H9 (cell line): Measurements from ENCODE around the gene UTS2R. TPM values are rescaled to one million over a fixed set of nuclear protein-coding genes. Genes with fewer than 3 reads are reported as not detected.

Source experiments
- DNase-seq: peaks from one replicate; pipeline ENCODE4 v3.0.0-alpha.2; 2017
- H2AFZ ChIP-seq: one replicate; pipeline ENCODE4 v1.6.1; 2013; ENCODE audit warnings: mild to moderate bottlenecking, low read length, control low read depth, moderate library complexity
- H2AK5ac ChIP-seq: 2 replicates; pipeline ENCODE4 v1.6.1; 2013; ENCODE audit warnings: low read length, control low read depth, mixed read lengths; ENCODE audit not compliant: insufficient read length
- H2BK120ac ChIP-seq: one replicate; pipeline ENCODE4 v1.6.1; 2013; ENCODE audit warnings: low read depth, mild to moderate bottlenecking, low read length, control low read depth, inconsistent platforms; ENCODE audit not compliant: poor library complexity, severe bottlenecking
- H2BK12ac ChIP-seq: 2 replicates; pipeline ENCODE4 v1.6.1; 2013; ENCODE audit warnings: low read length, control low read depth, mixed read lengths, low read depth; ENCODE audit not compliant: insufficient read length
- H2BK15ac ChIP-seq: 2 replicates; pipeline ENCODE4 v1.6.1; 2013; ENCODE audit warnings: low read depth, low read length, control low read depth
- H2BK20ac ChIP-seq: one replicate; pipeline ENCODE4 v1.6.1; 2013; ENCODE audit warnings: low read depth, mild to moderate bottlenecking, low read length, control low read depth, inconsistent platforms; ENCODE audit not compliant: poor library complexity, severe bottlenecking
- H2BK5ac ChIP-seq: 2 replicates; pipeline ENCODE4 v1.6.1; 2013; ENCODE audit warnings: low read length, control low read depth, mixed read lengths; ENCODE audit not compliant: insufficient read length
- H3K14ac ChIP-seq: 2 replicates; pipeline ENCODE4 v1.6.1; 2013; ENCODE audit warnings: low read length, control low read depth; ENCODE audit not compliant: insufficient read depth
- H3K18ac ChIP-seq: 2 replicates; pipeline ENCODE4 v1.6.1; 2013; ENCODE audit warnings: low read depth, mild to moderate bottlenecking, mixed read lengths, low read length, control low read depth; ENCODE audit not compliant: insufficient read length
- H3K23ac ChIP-seq: 2 replicates; pipeline ENCODE4 v1.6.1; 2013; ENCODE audit warnings: low read length, control low read depth, mixed read lengths, low read depth; ENCODE audit not compliant: insufficient read length
- H3K23me2 ChIP-seq: 2 replicates; pipeline ENCODE4 v1.6.1; 2013; ENCODE audit warnings: low read depth, mild to moderate bottlenecking, mixed read lengths, low read length, control low read depth; ENCODE audit not compliant: insufficient read length, poor library complexity, severe bottlenecking
- H3K27ac ChIP-seq: 2 replicates; pipeline ENCODE4 v1.5.1; 2013; ENCODE audit warnings: low read length, control low read depth, mixed read lengths, low read depth; ENCODE audit not compliant: insufficient read length
- H3K27me3 ChIP-seq: 2 replicates; pipeline ENCODE4 v1.6.1; 2013; ENCODE audit warnings: low read length, control low read depth, inconsistent platforms; ENCODE audit not compliant: insufficient read depth
- H3K4ac ChIP-seq: 2 replicates; pipeline ENCODE4 v1.6.1; 2013; ENCODE audit warnings: low read depth, mild to moderate bottlenecking, control low read depth, inconsistent platforms, low read length, moderate library complexity
- H3K4me1 ChIP-seq: 2 replicates; pipeline ENCODE4 v1.6.1; 2013; ENCODE audit warnings: low read length, control low read depth, inconsistent platforms; ENCODE audit not compliant: insufficient read depth
- H3K4me2 ChIP-seq: 2 replicates; pipeline ENCODE4 v1.6.1; 2013; ENCODE audit warnings: low read length, control low read depth, mixed read lengths; ENCODE audit not compliant: insufficient read length, insufficient read depth
- H3K56ac ChIP-seq: 2 replicates; pipeline ENCODE4 v1.6.1; 2013; ENCODE audit warnings: low read depth, mild to moderate bottlenecking, mixed read lengths, low read length, control low read depth; ENCODE audit not compliant: insufficient read length
- H3K79me1 ChIP-seq: 2 replicates; pipeline ENCODE4 v1.6.1; 2013; ENCODE audit warnings: low read depth, mild to moderate bottlenecking, moderate library complexity, low read length, control low read depth, inconsistent platforms; ENCODE audit not compliant: insufficient read depth, poor library complexity, severe bottlenecking
- H3K79me2 ChIP-seq: 2 replicates; pipeline ENCODE4 v1.6.1; 2013; ENCODE audit warnings: low read length, control low read depth, inconsistent platforms; ENCODE audit not compliant: insufficient read depth
- H3K9ac ChIP-seq: 2 replicates; pipeline ENCODE4 v1.6.1; 2013; ENCODE audit warnings: low read length, control low read depth, mixed read lengths; ENCODE audit not compliant: insufficient read length; ENCODE audit errors: extremely low read depth
- H3K9me3 ChIP-seq: one replicate; pipeline ENCODE4 v1.6.1; 2013; ENCODE audit warnings: low read depth, low read length, inconsistent platforms; ENCODE audit not compliant: control insufficient read depth
- H3T11ph ChIP-seq: one replicate; pipeline ENCODE4 v1.6.1; 2013; ENCODE audit warnings: mild to moderate bottlenecking, low read length, control low read depth, inconsistent platforms
- H4K20me1 ChIP-seq: one replicate; pipeline ENCODE4 v1.6.1; 2013; ENCODE audit not compliant: control insufficient read depth, insufficient read length, insufficient read depth
- H4K5ac ChIP-seq: 2 replicates; pipeline ENCODE4 v1.6.1; 2013; ENCODE audit warnings: low read depth, mild to moderate bottlenecking, mixed read lengths, low read length, control low read depth; ENCODE audit not compliant: insufficient read length
- H4K8ac ChIP-seq: replicated peaks from 2 replicates; pipeline ENCODE4 v1.6.1; 2013; ENCODE audit warnings: low read length, control low read depth, mixed read lengths, low read depth; ENCODE audit not compliant: insufficient read length
- H4K91ac ChIP-seq: 2 replicates; pipeline ENCODE4 v1.6.1; 2013; ENCODE audit warnings: low read depth, mild to moderate bottlenecking, moderate library complexity, mixed read lengths, low read length, control low read depth; ENCODE audit not compliant: insufficient read length
- H3K27ac Mint-ChIP-seq, 3 experiments: 2 replicates in 2 of 3; 3 replicates in 1 of 3; pipeline ENCODE4 v1.8.0; 2020 to 2021; ENCODE audit warnings: mixed read lengths in 3 of 3, mild to moderate bottlenecking in 1 of 3, moderate library complexity in 1 of 3
- H3K27me3 Mint-ChIP-seq: 2 replicates; pipeline ENCODE4 v1.8.0; 2021; ENCODE audit warnings: low read depth, mild to moderate bottlenecking, moderate library complexity, mixed read lengths
- H3K36me3 Mint-ChIP-seq, 3 experiments: 2 replicates in 2 of 3; 3 replicates in 1 of 3; pipeline ENCODE4 v1.8.0; 2020 to 2021; ENCODE audit warnings: low read depth in 3 of 3, mixed read lengths in 3 of 3; ENCODE audit not compliant: insufficient read depth in 1 of 3
- H3K4me1 Mint-ChIP-seq, 2 experiments: 2 replicates each; pipeline ENCODE4 v1.8.0; 2020; ENCODE audit warnings: mixed read lengths in 2 of 2
- H3K4me3 Mint-ChIP-seq, 2 experiments: 2 replicates in 1 of 2; 3 replicates in 1 of 2; pipeline ENCODE4 v1.8.0; 2020 to 2021; ENCODE audit warnings: mild to moderate bottlenecking in 2 of 2, mixed read lengths in 2 of 2, moderate library complexity in 1 of 2
- H3K9me3 Mint-ChIP-seq, 2 experiments: 2 replicates in 1 of 2; 3 replicates in 1 of 2; pipeline ENCODE4 v1.8.0; 2020; ENCODE audit warnings: mild to moderate bottlenecking in 2 of 2, mixed read lengths in 2 of 2, moderate library complexity in 1 of 2
- CTCF ChIP-seq: fragments of 200-600 bp; sonication (generic); conservative IDR thresholded peaks from 3 replicates; pipeline ENCODE4 v1.8.0; 2021; ENCODE audit warnings: antibody characterized with exemption, mild to moderate bottlenecking
- WGBS: extraction: QIAGEN DNeasy Blood & Tissue Kit; methylation state at CpG from one replicate; pipeline ENCODE4 v1.1.7; 2013; ENCODE audit warnings: missing lambda C conversion rate, low lambda C conversion rate, mixed read lengths; ENCODE audit not compliant: insufficient read length; ENCODE audit errors: extremely low coverage; 5-methylcytosine and 5-hydroxymethylcytosine counted together
- total RNA-seq: library from RNA; stranded (reverse); gene quantifications from 2 replicates; pipeline ENCODE4 v1.2.1, GENCODE V29; 2021

UTS2R gene
- total RNA-seq, 1 experiment from 2014 or later = 0.94 TPM

GRCh38 chr17:82399601-82400101 is 28.1 kb downstream of the UTS2R start:
- no peak overlapping the region for H3K4me3 Mint-ChIP-seq
- no peak overlapping the region for H2AK5ac ChIP-seq
- no peaks in the 10 kb centered on the region for H3K4me1 ChIP-seq
- no peak overlapping the region for H2BK15ac ChIP-seq
- no peaks in the 10 kb centered on the region for H3K9me3 ChIP-seq
- H3K23me2 ChIP-seq = no peaks in the 10 kb centered on the region
- no peak overlapping the region for H3K23ac ChIP-seq
- no peak overlapping the region for H2BK12ac ChIP-seq
- no peaks in the 10 kb centered on the region for H3K27me3 ChIP-seq
- no peaks in the 10 kb centered on the region for H3K9me3 Mint-ChIP-seq
- no peak overlapping the region for H2AFZ ChIP-seq
- H3K56ac ChIP-seq = no peak overlapping the region
- H4K8ac ChIP-seq = no peak overlapping the region
- no peak for TF ChIP-seq CTCF
- H3K27ac Mint-ChIP-seq = peak overlapping the region in 1 of 3 experiments; percentile 75; a peak in 2 of 7 replicates
- H2BK5ac ChIP-seq = no peak overlapping the region
- H2BK20ac ChIP-seq = no peak overlapping the region
- no peak overlapping the region for H4K91ac ChIP-seq
- H3T11ph ChIP-seq = no peak overlapping the region
- no peak overlapping the region for H3K4ac ChIP-seq
- H3K14ac ChIP-seq = no peak overlapping the region
- H3K27me3 Mint-ChIP-seq = no peaks in the 10 kb centered on the region
- no peak overlapping the region for H3K9ac ChIP-seq
- H3K18ac ChIP-seq = no peak overlapping the region
- peaks cover 2 to 23% (median 20%) of the 10 kb centered on the region in 3 experiments for H3K36me3 Mint-ChIP-seq
- no peak overlapping the region for H3K4me2 ChIP-seq
- H3K27ac ChIP-seq = no peak overlapping the region
- H4K5ac ChIP-seq = no peak overlapping the region
- H3K4me1 Mint-ChIP-seq = no peaks in the 10 kb centered on the region; a peak in 1 of 4 replicates
- WGBS = no CpG with 5 or more reads among the region's 18 CpGs
- no peak overlapping the region for H2BK120ac ChIP-seq
- no peaks in the 10 kb centered on the region for H4K20me1 ChIP-seq
- no peak for DNase-seq
- no peaks in the 10 kb centered on the region for H3K79me2 ChIP-seq
- H3K79me1 ChIP-seq = no peaks in the 10 kb centered on the region
